Cardiac fibroblast (primary cell): ENCODE measurements around the gene PTPRH.

Source experiments
- DNase-seq, 2 donors: peaks; one replicate each; pipeline versions ENCODE4 v3.0.0 to v3.0.0-alpha.2; 2010; ENCODE audit warnings: low read depth in 2 of 2
- H3K4me3 ChIP-seq, 2 donors: replicated peaks in 1 of 2; 1 replicate in 1 of 2; 2 replicates in 1 of 2; pipeline ENCODE4 v1.5.1; 2011; ENCODE audit warnings: low read depth in 2 of 2, low read length in 2 of 2, mild to moderate bottlenecking in 2 of 2, moderate library complexity in 1 of 2
- CTCF ChIP-seq: IDR thresholded peaks from one replicate; pipeline ENCODE4 v1.5.1; 2011; ENCODE audit warnings: low read depth, mild to moderate bottlenecking, low read length, inconsistent platforms

PTPRH gene

GRCh38 chr19:55254625-55254977, 45.3 kb upstream of the PTPRH start:
- H3K4me3 ChIP-seq: no peak overlapping the region

GRCh38 chr19:55253842-55254624, 44.7 kb upstream of the PTPRH start:
- no peak for DNase-seq
- no peak for TF ChIP-seq CTCF
- H3K4me3 ChIP-seq: no peak overlapping the region

More at GRCh38 chr19:55254625-55254977, 45.3 kb upstream of the PTPRH start:
- TF ChIP-seq CTCF: no peak
- DNase-seq: no peak

- TF ChIP-seq CTCF: no peak
- DNase-seq: no peak
- H3K4me3 ChIP-seq: no peak overlapping the region
Measured at GRCh38 chr19:55252760-55253663, 43.7 kb upstream of the PTPRH start.

- no peak for TF ChIP-seq CTCF
- H3K4me3 ChIP-seq: no peak overlapping the region
- peak; percentile 19 to 27 for DNase-seq
Measured at GRCh38 chr19:55251341-55252081, 42.2 kb upstream of the PTPRH start.

GRCh38 chr19:55250262-55251036, 41.1 kb upstream of the PTPRH start:
- H3K4me3 ChIP-seq: no peak overlapping the region
- no peak for DNase-seq
- TF ChIP-seq CTCF: no peak

- DNase-seq: no peak
- H3K4me3 ChIP-seq: no peak overlapping the region
- TF ChIP-seq CTCF: no peak
Measured at GRCh38 chr19:55249841-55250240, 40.5 kb upstream of the PTPRH start.
